Mononuclear cell (primary cell): ENCODE results near the gene FBXO2. TPM values are rescaled to one million over a fixed set of nuclear protein-coding genes. Genes with fewer than 3 reads are reported as not detected.

Experiments used
- H3K27me3 ChIP-seq: 2 replicates; pipeline ENCODE4 v1.6.0; 2011; ENCODE audit warnings: low read length, control low read depth; ENCODE audit not compliant: insufficient read depth
- H3K4me1 ChIP-seq: 2 replicates; pipeline ENCODE4 v1.5.1; 2011; ENCODE audit warnings: mild to moderate bottlenecking, low read length, control low read depth; ENCODE audit not compliant: insufficient read depth
- H3K4me3 ChIP-seq: 2 replicates; pipeline ENCODE4 v1.5.1; 2011; ENCODE audit warnings: mild to moderate bottlenecking, low read length, moderate library complexity
- H3K9me3 ChIP-seq: 2 replicates; pipeline ENCODE4 v1.5.1; 2011; ENCODE audit warnings: low read depth, mild to moderate bottlenecking, control low read depth, low read length
- total RNA-seq: library from RNA; depleted of rRNA; stranded (reverse); fragments of >200 nt; gene quantifications from one replicate; pipeline ENCODE4 v1.2.3, GENCODE V29; 2012

The FBXO2 gene
- total RNA-seq, 1 donor, result 2.6 TPM

DNA sequence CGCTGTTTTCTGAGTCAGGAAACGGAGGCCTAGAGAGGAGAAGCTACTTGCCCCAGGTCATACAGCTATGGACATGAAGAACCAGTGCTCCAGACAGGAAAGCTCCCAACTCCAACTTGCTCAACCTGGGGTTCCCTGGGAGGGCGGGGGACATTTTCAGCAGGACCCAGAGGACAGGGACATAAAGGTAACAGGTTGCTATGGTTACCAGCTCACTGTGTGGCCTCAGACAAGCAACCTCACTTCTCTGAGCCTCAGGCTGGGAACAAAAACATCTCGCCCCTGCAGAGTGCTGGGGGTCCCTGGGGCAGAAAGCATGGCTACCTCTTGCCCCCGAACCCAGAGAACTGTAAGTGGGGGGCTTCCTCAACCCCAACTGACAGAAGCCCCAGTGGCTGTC is 16.1 kb downstream of the FBXO2 start:
- Histone ChIP-seq H3K4me1 (no peaks in the 10 kb centered on the region), H3K4me3 (no peak overlapping the region), H3K9me3 (no peaks in the 10 kb centered on the region), H3K27me3 (no peaks in the 10 kb centered on the region)

DNA sequence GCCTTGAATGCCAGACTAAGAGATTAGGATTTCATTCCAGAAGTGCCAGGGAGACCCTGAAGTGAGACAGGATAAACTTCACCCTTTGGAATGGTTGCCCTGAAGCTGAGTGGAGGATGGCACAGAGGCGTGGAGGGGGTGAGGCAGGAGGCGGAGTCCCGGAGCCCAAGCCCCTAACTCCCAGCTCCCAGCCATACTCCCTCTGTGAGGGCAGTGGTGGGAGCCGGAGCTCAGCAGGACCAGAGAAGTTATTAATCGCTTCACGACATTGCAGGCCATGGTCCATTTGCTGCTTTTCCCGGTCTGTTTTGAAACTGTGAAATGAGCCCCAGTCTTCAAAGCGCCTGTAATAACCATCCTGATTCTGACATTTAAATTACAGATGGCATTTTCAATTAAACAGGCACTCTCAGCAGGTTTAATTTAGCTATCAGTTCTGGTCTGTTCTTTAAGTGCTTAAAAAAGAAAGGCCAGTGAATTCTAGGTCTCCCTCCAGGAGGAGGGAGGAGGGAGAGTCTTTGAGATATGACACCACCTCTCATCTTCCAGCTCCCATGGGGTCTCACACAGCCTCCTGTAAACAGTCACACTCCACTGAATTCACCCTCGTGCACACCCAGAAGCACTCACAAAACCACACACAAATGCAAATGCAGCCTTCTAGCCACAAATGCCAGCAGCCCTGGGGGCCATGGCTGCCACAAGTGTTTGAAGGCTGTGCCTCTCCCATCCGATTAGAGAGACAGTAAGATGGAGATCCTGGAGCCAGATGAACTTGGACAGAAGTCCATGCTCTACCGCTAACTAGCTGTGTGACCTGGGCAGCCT is 19.6 kb downstream of the FBXO2 start:
- no peaks in the 10 kb centered on the region for H3K27me3 ChIP-seq
- H3K4me3 ChIP-seq, result no peak overlapping the region
- H3K9me3 ChIP-seq, result no peaks in the 10 kb centered on the region
- H3K4me1 ChIP-seq, result no peaks in the 10 kb centered on the region

DNA sequence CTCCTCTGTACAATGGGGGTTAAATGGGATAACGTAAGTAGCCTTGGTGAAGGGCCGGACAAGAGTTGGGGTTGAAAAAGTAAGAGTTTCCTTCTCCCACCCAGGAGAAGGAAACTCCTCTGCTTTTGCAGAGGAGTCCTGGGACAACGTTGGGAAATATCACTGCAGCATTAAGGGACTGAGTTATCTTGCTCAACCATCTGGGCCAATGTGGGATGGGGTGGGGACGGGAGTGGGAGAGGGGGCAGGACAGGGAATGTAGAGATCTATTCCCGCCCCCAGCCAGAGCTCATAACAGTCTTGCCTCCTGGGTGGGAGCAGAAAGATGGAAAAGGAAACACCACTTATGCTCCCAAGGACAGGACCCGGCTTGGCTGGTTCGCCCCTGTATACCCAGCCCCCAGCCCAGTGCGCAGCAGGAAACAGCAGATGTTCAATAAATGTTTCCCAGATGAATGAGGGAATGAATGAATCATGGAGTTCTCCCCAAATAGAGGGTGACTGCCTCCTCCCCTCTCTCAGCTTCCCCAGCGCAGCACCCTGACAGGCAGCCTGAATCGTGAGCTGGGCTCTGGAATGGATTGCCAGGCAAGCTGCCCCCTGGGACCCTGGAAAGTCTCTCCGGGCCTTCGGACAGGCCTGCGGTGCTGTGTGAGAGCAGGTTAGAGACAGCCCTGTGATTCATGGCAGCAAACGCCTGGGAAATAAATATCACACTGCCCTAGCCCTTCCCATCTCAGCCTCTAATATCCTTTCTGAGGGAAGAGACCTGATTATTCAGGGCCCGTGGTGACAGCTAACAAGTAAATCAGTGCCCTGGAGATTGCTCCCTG is 24.8 kb downstream of the FBXO2 start:
- Histone ChIP-seq H3K4me3 (no peak overlapping the region), H3K9me3 (no peaks in the 10 kb centered on the region), H3K27me3 (no peaks in the 10 kb centered on the region), H3K4me1 (no peaks in the 10 kb centered on the region)

DNA sequence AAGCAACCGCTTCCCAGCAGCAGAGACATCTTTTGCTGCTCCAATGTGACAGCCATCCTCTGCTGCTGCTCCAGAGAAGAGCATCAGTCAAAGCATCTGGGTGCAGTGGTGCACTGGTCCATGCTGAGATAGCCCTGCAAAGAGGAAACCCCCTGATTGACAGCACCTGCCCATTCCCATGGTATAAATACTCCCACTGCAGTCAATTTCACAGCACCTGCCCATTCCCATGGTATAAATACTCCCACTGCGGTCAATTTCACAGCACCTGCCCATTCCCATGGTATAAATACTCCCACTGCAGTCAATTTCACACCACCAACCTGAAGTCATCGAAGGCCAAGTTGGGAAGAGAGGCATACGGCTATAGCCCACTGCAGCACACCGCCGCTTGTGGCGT is 25.5 kb downstream of the FBXO2 start:
- Histone ChIP-seq H3K4me1 (no peaks in the 10 kb centered on the region), H3K4me3 (no peak overlapping the region), H3K9me3 (no peaks in the 10 kb centered on the region), H3K27me3 (no peaks in the 10 kb centered on the region)

DNA sequence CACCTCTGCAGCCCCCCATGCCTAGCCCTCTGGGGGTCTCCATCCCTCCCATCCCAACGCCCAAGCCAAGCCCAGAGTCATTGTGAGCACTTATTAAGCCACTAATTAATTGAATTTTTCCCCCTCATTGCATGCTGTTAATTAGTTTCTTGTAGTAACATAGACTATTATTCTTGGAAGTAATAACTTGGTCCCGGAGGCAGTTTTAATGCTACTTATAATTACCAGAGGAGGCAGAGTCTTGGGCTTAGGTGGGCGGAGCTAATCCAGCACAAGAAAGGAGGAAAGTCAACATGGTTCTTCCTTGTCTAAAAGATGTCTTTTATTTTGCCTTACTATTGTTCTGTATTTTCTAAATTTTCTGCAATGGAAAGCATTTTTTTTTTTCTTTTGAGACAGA is 27.7 kb downstream of the FBXO2 start:
- no peaks in the 10 kb centered on the region for H3K4me1 ChIP-seq
- no peaks in the 10 kb centered on the region for H3K27me3 ChIP-seq
- H3K9me3 ChIP-seq, result no peaks in the 10 kb centered on the region
- no peak overlapping the region for H3K4me3 ChIP-seq

DNA sequence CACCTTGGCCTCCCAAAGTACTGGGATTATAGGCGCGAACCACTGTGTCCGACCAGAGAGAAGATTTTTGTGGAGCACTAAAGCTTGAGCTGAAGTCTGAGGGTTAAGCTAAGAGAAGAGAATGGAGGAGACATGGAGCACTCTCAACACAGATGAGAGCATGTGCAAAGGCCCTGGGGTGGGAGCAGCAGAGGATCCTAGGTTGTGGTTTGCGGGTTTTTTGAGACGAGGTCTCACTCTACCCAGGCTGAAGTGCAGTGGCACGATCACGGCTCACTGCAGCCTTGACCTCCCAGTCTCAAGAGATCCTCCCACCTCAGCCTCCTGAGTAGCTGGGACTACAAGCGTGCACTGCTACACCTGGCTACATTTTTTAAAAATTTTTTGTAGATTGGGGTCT is 30.5 kb downstream of the FBXO2 start:
- H3K4me3 ChIP-seq, result no peak overlapping the region
- no peaks in the 10 kb centered on the region for H3K4me1 ChIP-seq
- H3K27me3 ChIP-seq, result no peaks in the 10 kb centered on the region
- H3K9me3 ChIP-seq, result no peaks in the 10 kb centered on the region

DNA sequence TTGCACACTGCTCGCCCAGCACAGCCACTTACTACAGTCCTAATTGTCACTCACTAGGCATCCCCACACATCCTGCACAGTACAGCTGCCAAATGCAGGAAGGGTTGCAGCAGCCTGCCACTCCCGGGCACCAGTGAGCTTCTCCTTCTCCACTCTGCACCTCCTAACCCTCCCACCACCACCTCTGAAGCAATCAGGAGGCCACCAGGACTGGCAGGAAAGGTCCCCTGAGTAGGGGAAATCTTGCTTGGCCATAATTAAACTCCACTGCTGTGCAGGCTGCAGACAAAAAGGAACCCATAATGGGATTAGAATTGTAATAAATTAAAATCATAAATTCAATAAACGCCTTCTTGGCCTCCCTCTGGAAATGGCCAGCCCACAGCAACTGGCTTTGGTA is 31.8 kb downstream of the FBXO2 start:
- Histone ChIP-seq H3K27me3 (no peaks in the 10 kb centered on the region), H3K4me1 (no peaks in the 10 kb centered on the region), H3K9me3 (no peaks in the 10 kb centered on the region), H3K4me3 (no peak overlapping the region)

DNA sequence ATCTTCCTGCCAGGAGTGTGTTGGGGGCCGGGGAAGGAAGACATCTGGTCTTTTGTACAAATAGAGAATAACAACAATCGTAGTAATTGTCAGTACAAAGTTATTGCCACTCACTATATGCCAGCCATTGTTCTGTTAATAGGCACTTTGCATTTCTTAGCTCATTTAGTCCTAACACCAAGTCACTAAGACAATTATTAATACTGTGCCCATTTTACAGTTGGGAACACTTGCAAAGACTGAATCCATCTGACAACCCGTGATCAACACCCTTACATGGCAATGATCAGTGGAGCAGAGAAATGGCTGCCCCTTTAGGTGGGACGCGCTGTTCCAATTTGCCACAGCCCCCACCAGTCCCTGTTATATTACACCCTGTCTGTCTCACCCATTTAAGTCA is 33.3 kb downstream of the FBXO2 start:
- Histone ChIP-seq H3K4me3 (no peak overlapping the region), H3K27me3 (no peaks in the 10 kb centered on the region), H3K4me1 (no peaks in the 10 kb centered on the region), H3K9me3 (no peaks in the 10 kb centered on the region)

DNA sequence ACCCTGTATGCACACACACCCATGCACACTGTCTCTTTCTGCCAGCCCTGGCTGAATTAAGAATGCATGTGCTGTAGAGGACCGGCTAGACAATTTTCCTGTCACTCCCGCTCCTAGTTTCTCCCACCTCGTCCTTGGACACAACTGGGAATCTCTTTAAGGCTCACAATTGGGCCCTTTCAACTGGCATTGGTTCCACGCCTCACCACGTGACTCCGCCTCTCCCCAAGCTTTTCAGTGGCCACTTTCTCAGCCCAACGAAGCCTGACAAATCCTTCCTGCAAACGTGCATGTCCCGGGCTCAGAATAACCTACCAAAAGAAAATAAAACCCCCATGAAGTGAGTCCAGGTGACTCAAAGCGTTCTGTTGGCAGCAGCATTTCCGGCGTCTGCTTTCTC is 33.8 kb downstream of the FBXO2 start:
- Histone ChIP-seq H3K4me1 (no peaks in the 10 kb centered on the region), H3K9me3 (no peaks in the 10 kb centered on the region), H3K4me3 (no peak overlapping the region), H3K27me3 (no peaks in the 10 kb centered on the region)

DNA sequence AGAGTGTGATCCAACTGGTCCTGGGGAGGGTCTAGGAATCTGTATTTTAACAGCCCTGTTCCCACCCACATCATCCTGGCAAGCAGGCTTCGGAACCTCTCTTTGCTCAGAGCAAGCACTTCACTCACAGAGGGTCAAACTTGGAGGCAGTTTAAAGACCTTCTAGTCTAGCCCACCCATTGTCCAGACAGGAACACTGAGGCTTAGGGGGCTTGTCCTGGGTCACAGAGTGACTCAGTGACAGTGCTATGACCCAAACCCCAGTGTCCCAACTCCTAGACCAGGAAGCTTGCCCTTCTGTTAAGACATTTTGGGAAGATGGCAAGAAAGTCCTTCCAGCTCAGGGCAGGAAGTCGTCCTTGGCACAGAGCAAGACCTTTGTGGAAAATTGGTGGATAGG is 36.5 kb downstream of the FBXO2 start:
- Histone ChIP-seq H3K27me3 (no peaks in the 10 kb centered on the region), H3K4me3 (no peak overlapping the region), H3K9me3 (no peaks in the 10 kb centered on the region), H3K4me1 (no peaks in the 10 kb centered on the region)

DNA sequence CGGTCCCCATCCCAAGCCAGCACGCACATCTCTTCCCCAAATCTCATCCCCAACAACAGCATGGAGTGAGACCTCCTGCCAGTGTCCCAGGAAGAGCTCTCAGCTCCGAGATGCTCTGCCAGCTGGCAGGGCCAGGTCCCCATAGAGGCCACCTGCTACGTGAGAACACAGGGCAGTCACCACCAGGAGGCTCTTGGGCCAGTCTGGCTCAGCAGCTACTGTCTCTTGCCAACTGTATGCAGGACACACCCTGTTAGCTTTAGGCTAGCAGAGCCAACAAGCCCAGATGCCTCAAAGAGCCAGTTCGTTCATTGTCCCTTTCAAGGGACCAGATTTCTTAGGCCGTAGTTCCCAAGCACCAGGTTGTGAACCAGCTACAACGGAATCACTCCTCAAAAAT is 36.9 kb downstream of the FBXO2 start:
- Histone ChIP-seq H3K4me3 (no peak overlapping the region), H3K27me3 (no peaks in the 10 kb centered on the region)

DNA sequence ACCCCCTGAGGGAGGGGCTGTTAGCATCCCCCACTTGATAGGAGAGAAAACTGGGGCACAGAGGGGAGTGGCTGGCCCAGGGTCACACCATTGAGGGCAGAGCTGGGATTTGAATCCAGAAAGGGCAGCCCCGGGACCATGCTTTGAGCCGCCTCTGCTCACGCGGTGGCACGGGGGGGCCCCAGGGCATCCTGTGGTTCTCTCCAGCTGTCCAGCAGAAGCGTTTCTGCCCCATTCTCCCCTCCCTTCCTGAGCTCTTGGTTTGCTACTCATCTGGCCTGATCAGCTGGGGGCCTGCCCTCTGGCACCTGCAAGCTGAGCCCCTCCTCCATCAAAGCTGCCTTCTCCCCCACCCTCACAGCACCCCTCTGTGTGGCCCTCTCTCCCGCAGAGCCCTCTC is 37.5 kb downstream of the FBXO2 start:
- H3K9me3 ChIP-seq, result no peaks in the 10 kb centered on the region
- H3K27me3 ChIP-seq, result no peaks in the 10 kb centered on the region
- no peaks in the 10 kb centered on the region for H3K4me1 ChIP-seq
- H3K4me3 ChIP-seq, result no peak overlapping the region

More for the DNA sequence above, 36.9 kb downstream of the FBXO2 start:
- Histone ChIP-seq H3K9me3 (no peaks in the 10 kb centered on the region), H3K4me1 (no peaks in the 10 kb centered on the region)

DNA sequence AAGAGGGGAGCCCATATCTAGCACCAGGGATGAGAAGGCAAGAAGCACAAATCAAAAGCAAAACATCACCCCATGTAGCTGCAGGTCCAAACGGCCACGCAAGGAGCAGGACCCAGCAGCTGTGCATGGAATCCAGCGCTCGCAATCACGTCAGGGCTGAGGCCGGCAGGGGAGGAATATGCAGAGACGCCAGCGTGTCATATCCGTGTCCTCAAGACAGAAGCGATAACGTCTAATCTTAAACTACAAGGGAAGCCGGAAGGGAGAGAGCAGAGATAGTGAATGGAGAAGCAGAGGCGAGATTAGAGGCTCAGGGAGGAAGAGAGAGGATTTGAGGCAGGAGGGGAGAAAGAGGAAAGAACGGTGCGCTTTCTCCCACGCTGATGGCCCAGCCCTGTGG is 39.1 kb downstream of the FBXO2 start:
- H3K4me3 ChIP-seq, result no peak overlapping the region
- H3K9me3 ChIP-seq, result no peaks in the 10 kb centered on the region
- H3K4me1 ChIP-seq, result no peaks in the 10 kb centered on the region
- no peaks in the 10 kb centered on the region for H3K27me3 ChIP-seq

DNA sequence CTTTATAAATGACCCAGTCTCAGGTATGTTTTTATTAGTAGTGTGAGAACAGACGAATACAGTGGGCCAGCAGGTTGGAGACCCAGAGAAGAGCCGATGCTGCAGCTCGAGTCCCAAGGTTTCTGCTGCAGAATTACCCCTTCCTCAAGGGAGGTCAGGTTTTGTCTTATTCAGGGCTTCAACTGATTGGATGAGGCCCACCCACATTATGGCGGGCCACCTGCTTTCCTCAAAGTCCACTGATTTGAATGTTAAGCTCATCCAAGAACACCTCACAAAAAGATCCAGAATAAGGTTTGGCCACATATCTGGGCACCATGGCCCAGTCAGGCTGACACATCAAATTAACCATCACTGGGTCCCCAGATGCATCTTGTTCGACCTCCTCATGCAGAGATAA is 40.9 kb downstream of the FBXO2 start:
- Histone ChIP-seq H3K4me1 (no peaks in the 10 kb centered on the region), H3K27me3 (no peaks in the 10 kb centered on the region), H3K9me3 (no peaks in the 10 kb centered on the region), H3K4me3 (no peak overlapping the region)

DNA sequence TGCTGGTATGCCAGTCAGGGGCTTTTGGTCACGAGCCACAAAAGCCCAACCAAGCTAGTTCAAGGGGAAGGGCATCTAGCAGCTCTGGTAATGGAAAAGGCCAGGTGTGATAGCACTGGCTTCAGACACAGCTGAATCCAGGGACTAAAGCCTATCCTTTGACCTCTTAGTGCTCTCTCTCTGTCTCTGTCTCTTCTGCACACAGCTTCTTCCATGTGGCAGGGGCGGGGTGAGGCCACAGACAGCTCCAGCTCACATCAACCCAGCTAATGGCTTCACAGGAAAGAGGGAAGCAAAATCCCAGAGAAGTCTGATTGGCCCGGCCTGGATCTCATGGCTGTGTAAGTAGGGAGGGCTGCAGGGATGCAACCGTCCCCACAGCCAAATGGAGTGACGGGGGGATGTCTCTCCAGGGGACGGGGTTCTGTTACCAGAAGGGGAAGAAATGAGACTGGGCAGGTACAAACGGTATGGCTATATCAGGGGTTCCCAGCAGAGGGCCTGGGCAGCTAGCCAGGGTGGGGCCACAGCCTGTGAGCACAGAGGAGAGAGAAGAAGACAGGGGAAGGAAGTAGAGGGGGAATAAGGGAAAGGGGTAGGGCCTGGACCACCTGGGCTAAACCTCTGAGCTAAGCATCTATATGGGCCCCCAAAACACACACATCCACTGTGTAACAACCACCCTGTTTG is 42.4 kb downstream of the FBXO2 start:
- H3K27me3 ChIP-seq, result no peaks in the 10 kb centered on the region

More for the DNA sequence above, 42.4 kb downstream of the FBXO2 start:
- no peaks in the 10 kb centered on the region for H3K9me3 ChIP-seq
- H3K4me3 ChIP-seq, result no peak overlapping the region
- H3K4me1 ChIP-seq, result no peaks in the 10 kb centered on the region
